GM21390 (cell line): ENCODE measurements around the gene PCBD1.
"Not testable (repeated sequence)": the region's sequence is repeated elsewhere in the genome, so short reads cannot be mapped to it uniquely, and the experiment has no call there.

Experiments used
- ATAC-seq: cut with Tn5 transposase; IDR thresholded peaks from one replicate; pipeline ENCODE4 v1.9.1; 2021; ENCODE audit not compliant: unreplicated experiment

Gene PCBD1

GRCh38 chr10:70879207-70879606, 9.2 kb downstream of the PCBD1 start:
- ATAC-seq = no peak

- ATAC-seq = no peak
These were observed 14.3 kb downstream of the PCBD1 start for GRCh38 chr10:70874061-70874460.

DNA sequence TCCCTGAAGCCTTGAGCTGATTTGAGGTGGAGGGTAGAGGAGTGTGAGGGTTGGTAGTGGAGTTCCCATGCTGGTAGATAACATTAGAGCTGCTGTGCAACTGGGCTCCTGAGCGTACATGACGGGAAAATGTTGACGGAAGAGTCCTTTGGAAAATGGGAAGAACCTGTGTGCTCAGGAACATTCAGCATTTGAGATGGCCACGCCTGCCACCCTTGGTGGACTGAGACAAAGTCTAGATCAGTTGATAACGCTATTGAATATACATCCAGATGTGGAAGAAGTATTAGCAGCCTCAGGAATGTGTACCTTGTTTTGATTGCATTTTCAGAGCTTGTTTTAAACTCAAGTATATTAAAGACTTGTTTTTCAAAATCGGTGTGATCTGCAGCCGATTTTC, 16.1 kb downstream of the PCBD1 start:
- ATAC-seq = no peak

- no peak for ATAC-seq
These were observed 21.9 kb downstream of the PCBD1 start for GRCh38 chr10:70866424-70866823.

DNA sequence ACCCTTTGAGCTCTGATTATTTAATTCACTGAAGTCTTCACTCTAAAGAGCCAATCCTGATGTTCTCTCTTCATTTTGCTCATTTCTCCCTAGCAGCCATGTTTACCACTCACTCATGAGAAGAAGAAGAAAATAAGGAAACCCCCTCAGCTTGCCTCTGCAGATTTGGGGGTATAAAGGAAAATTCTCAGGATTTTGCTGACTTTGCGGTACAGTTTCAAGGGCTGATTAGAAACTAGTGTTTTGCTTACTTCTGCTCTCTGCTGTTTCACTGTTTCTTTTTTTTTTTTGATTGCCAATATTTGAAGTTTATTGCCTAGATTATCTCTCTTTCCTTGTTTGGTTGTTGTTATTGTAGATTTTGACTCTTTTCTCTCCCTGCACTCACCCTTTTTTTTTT, 23.4 kb downstream of the PCBD1 start:
- ATAC-seq = no peak

GRCh38 chr10:70863470-70864160, 24.8 kb downstream of the PCBD1 start:
- ATAC-seq = no peak

DNA sequence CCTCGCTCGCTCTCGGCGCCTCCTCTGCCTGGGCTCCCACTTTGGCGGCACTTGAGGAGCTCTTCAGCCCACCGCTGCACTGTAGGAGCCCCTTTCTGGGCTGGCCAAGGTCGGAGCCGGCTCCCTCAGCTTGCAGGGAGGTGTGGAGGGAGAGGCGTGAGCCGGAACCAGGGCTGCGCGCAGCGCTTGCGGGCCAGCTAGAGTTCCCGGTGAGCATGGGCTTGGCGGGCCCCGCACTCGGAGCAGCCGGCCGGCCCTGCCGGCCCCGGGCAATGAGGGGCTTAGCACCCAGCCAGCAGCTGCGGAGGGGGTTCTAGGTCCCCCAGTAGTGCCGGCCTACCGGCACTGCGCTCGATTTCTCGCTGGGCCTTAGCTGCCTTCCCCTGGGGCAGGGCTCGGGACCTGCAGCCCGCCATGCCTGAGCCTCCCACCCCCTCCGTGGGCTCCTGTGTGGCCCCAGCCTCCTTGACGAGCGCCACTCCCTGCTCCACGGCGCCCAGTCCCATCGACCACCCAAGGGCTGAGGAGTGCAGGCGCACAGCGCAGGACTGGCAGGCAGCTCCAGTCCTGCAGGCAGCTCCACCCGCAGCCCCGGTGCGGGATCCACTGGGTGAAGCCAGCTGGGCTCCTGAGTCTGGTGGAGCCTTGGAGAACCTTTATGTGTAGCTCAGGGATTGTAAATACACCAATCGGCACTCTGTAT, 26.7 kb downstream of the PCBD1 start:
- ATAC-seq = not testable (repeated sequence)

DNA sequence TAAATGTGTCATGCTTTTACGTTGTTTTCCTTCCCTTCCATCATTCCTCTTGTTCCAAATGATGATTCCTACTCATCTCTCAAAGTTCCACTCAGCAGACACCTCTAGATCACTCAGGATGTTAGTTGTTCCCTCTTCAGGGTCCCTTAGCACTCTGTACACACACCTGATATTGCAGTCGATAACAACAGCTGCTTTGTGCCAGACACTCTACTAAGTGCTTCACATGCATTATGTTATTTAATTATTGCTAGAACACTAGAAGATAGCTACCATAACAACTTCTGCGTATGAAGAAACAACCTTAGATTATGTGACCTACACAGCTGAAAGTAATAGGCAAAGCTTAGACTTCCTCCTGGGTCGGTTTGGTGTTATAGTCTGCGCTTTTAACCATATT, 29.6 kb downstream of the PCBD1 start:
- no peak for ATAC-seq

DNA sequence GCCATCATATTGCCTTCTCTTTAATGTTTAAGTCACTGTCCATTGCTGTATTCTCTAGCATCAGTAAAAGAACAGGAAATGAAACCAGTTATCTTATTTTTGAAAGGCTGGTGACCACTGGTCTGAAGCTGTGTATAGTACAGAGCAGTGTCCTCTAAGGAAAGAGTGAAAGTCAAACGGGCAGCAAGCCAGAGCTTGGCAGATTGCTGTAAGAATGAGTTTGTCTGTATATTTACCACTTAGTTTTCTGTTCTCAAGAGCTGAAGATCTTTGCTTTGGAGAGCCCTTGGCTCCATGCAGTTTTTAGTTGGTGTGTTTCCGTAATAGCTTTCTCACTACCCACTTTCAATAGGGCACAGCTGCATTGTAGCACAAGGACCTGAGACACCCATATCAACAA, 31.9 kb downstream of the PCBD1 start:
- ATAC-seq = no peak

GRCh38 chr10:70853457-70853856, 34.9 kb downstream of the PCBD1 start:
- no peak for ATAC-seq

DNA sequence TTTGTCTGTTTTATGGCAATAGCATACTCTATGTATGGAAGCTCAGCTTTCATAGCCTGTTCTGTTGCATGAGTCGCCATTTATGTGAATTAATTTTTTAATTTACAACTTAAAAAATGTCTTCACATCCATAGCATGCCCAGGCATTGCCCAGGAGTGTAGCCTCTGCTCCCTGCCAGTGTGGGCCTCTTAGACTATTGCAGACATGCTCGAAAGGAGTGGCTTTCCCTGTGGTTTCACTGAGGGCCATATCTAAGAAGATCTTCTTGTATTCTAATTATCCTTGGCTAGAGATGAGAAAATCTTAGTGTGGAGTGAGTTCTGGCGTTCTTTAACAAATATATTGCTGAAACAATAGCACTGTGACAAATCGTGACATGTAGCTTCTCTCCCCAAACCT, 35.3 kb downstream of the PCBD1 start:
- ATAC-seq = no peak

GRCh38 chr10:70851597-70852475, 36.5 kb downstream of the PCBD1 start:
- ATAC-seq = no peak

GRCh38 chr10:70850097-70850496, 38.3 kb downstream of the PCBD1 start:
- ATAC-seq = no peak

- ATAC-seq = no peak
These were observed 38.8 kb downstream of the PCBD1 start for GRCh38 chr10:70849582-70850016.

- ATAC-seq = no peak
These were observed 40.6 kb downstream of the PCBD1 start for GRCh38 chr10:70847659-70848360.

- no peak for ATAC-seq
These were observed 41.6 kb downstream of the PCBD1 start for GRCh38 chr10:70846795-70847194.

DNA sequence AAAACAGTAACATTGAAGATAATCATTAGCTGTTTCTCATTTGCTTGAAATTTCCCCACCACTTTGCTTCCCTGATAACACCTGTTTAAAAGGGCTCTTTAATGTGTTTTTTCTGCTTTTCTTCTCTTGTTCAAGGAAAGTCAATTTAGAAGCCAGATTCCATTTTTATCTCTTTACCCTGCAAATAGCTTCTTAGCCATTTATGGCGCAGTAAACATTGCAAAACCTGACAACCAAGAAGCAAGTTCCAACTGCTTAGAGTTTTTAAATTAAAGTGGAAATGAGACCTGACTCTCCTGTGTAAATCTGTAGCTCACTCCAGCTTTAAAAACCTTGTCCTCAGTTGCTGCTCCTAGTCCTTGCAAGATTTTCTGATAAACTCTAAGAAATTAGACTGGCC, 42.5 kb downstream of the PCBD1 start:
- ATAC-seq = no peak

DNA sequence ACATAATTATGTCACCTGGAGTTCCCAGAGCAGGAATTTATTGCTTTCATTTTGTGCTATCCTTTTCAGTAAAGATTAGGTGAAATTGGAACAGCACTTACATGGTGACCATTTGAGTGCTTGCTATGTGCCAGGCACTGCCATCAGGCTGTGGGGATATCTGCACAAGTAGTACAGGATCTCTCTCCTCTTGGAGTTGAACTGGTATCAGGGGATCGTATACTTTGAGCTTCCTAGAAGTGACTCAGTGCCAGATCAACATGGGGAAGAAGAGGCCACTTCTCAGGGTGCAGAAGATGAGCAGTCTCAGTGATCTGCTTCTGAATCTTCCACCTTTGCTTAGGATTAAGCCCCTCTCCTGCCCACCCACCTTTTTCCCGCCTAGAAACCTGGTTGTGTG, 43.1 kb downstream of the PCBD1 start:
- ATAC-seq = no peak

- no peak for ATAC-seq
These were observed 44.4 kb downstream of the PCBD1 start for GRCh38 chr10:70843776-70844489.

DNA sequence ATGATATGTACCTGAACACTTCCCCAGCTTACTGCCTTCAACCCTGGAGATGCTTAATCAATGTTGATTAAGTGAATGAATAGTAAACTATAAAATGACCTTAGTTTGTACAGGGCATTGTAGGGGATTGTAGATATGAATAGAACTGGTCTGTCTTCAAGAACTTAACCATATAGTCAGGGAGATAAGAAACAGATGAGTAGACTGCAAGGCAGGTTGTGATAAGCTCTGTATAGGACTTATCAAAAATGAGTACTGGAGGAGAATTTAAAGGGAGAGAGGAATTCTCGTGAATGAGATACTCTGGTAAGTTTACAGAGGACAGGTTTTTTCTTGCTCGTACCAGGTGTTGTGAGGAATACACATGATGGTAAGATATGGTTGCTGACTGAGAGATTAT, 45.0 kb downstream of the PCBD1 start:
- ATAC-seq = no peak

- ATAC-seq = no peak
These were observed 47.5 kb downstream of the PCBD1 start for GRCh38 chr10:70840836-70841235.
